Skeletal muscle satellite cell (primary cell): ENCODE measurements around the gene LEFTY2.

ENCODE experiments used
- H3K27me3 ChIP-seq: 2 replicates; pipeline ENCODE4 v1.7.0; 2013; ENCODE audit warnings: low read length; ENCODE audit not compliant: control insufficient read depth, insufficient read depth
- H3K36me3 ChIP-seq: 2 replicates; pipeline ENCODE4 v1.7.0; 2013; ENCODE audit warnings: mild to moderate bottlenecking, control low read depth, low read length; ENCODE audit not compliant: insufficient read depth
- H3K4me1 ChIP-seq: 2 replicates; pipeline ENCODE4 v1.7.0; 2013; ENCODE audit warnings: low read length; ENCODE audit not compliant: control insufficient read depth, insufficient read depth
- H3K4me2 ChIP-seq: 2 replicates; pipeline ENCODE4 v1.7.0; 2013; ENCODE audit warnings: mild to moderate bottlenecking, low read length
- H3K4me3 ChIP-seq: 2 replicates; pipeline ENCODE4 v1.7.0; 2013; ENCODE audit warnings: low read length
- H3K9ac ChIP-seq: 2 replicates; pipeline ENCODE4 v1.7.0; 2013; ENCODE audit warnings: mild to moderate bottlenecking, low read depth, low read length, moderate library complexity
- H3K9me3 ChIP-seq: replicated peaks from 2 replicates; pipeline ENCODE4 v1.7.0; 2013; ENCODE audit warnings: mild to moderate bottlenecking, control low read depth, low read length

LEFTY2 gene

GRCh38 chr1:225911191-225912130, 29.6 kb downstream of the LEFTY2 start:
- H3K4me2 ChIP-seq, result peak overlapping the region; percentile 58
- no peaks in the 10 kb centered on the region for H3K4me1 ChIP-seq
- H3K36me3 ChIP-seq, result peaks cover 2% of the 10 kb centered on the region
- no peaks in the 10 kb centered on the region for H3K27me3 ChIP-seq
- no peak overlapping the region for H3K4me3 ChIP-seq
- H3K9me3 ChIP-seq, result no peaks in the 10 kb centered on the region
- peak overlapping the region; percentile 45 for H3K9ac ChIP-seq

GRCh38 chr1:225909477-225909876, 31.5 kb downstream of the LEFTY2 start:
- Histone ChIP-seq H3K4me2 (no peak overlapping the region), H3K27me3 (no peaks in the 10 kb centered on the region), H3K4me1 (no peaks in the 10 kb centered on the region), H3K9ac (no peak overlapping the region), H3K4me3 (no peak overlapping the region), H3K9me3 (no peaks in the 10 kb centered on the region), H3K36me3 (no peaks in the 10 kb centered on the region)

- no peaks in the 10 kb centered on the region for H3K4me1 ChIP-seq
- H3K4me3 ChIP-seq, result no peak overlapping the region
- H3K27me3 ChIP-seq, result no peaks in the 10 kb centered on the region
- H3K4me2 ChIP-seq, result no peak overlapping the region
- no peaks in the 10 kb centered on the region for H3K9me3 ChIP-seq
- no peaks in the 10 kb centered on the region for H3K36me3 ChIP-seq
- H3K9ac ChIP-seq, result no peak overlapping the region
Measured at GRCh38 chr1:225908773-225909172, 32.2 kb downstream of the LEFTY2 start.

- H3K4me2 ChIP-seq, result no peak overlapping the region
- no peaks in the 10 kb centered on the region for H3K9me3 ChIP-seq
- H3K4me3 ChIP-seq, result no peak overlapping the region
- no peak overlapping the region for H3K9ac ChIP-seq
- no peaks in the 10 kb centered on the region for H3K27me3 ChIP-seq
- H3K36me3 ChIP-seq, result no peaks in the 10 kb centered on the region
- H3K4me1 ChIP-seq, result no peaks in the 10 kb centered on the region
Measured at GRCh38 chr1:225908013-225908640, 32.9 kb downstream of the LEFTY2 start.

- H3K4me2 ChIP-seq, result no peak overlapping the region
- no peaks in the 10 kb centered on the region for H3K4me1 ChIP-seq
- H3K36me3 ChIP-seq, result no peaks in the 10 kb centered on the region
- no peak overlapping the region for H3K9ac ChIP-seq
- no peaks in the 10 kb centered on the region for H3K9me3 ChIP-seq
- H3K27me3 ChIP-seq, result no peaks in the 10 kb centered on the region
- H3K4me3 ChIP-seq, result no peak overlapping the region
Measured at GRCh38 chr1:225907341-225907740, 33.7 kb downstream of the LEFTY2 start.

- no peak overlapping the region for H3K9ac ChIP-seq
- H3K36me3 ChIP-seq, result no peaks in the 10 kb centered on the region
- no peak overlapping the region for H3K4me3 ChIP-seq
- H3K4me2 ChIP-seq, result no peak overlapping the region
- H3K27me3 ChIP-seq, result no peaks in the 10 kb centered on the region
- no peaks in the 10 kb centered on the region for H3K4me1 ChIP-seq
- H3K9me3 ChIP-seq, result no peaks in the 10 kb centered on the region
Measured at GRCh38 chr1:225906467-225906866, 34.6 kb downstream of the LEFTY2 start.

GRCh38 chr1:225903623-225904022, 37.4 kb downstream of the LEFTY2 start:
- H3K4me1 ChIP-seq, result no peaks in the 10 kb centered on the region
- H3K4me2 ChIP-seq, result no peak overlapping the region
- no peak overlapping the region for H3K9ac ChIP-seq
- no peak overlapping the region for H3K4me3 ChIP-seq
- H3K9me3 ChIP-seq, result no peaks in the 10 kb centered on the region
- H3K27me3 ChIP-seq, result no peaks in the 10 kb centered on the region
- H3K36me3 ChIP-seq, result no peaks in the 10 kb centered on the region

- H3K9me3 ChIP-seq, result no peaks in the 10 kb centered on the region
- no peak overlapping the region for H3K9ac ChIP-seq
- H3K27me3 ChIP-seq, result no peaks in the 10 kb centered on the region
- H3K4me1 ChIP-seq, result no peaks in the 10 kb centered on the region
- H3K36me3 ChIP-seq, result no peaks in the 10 kb centered on the region
- no peak overlapping the region for H3K4me3 ChIP-seq
- no peak overlapping the region for H3K4me2 ChIP-seq
Measured at GRCh38 chr1:225899044-225899925, 41.7 kb downstream of the LEFTY2 start.

- Histone ChIP-seq H3K9me3 (no peaks in the 10 kb centered on the region), H3K36me3 (no peaks in the 10 kb centered on the region), H3K9ac (no peak overlapping the region)
Measured at GRCh38 chr1:225897595-225898514, 43.2 kb downstream of the LEFTY2 start.

GRCh38 chr1:225896937-225897549, 44.0 kb downstream of the LEFTY2 start:
- Histone ChIP-seq H3K4me2 (no peak overlapping the region), H3K9me3 (no peaks in the 10 kb centered on the region), H3K27me3 (no peaks in the 10 kb centered on the region), H3K9ac (no peak overlapping the region), H3K4me1 (no peaks in the 10 kb centered on the region), H3K4me3 (no peak overlapping the region), H3K36me3 (no peaks in the 10 kb centered on the region)

More at GRCh38 chr1:225897595-225898514, 43.2 kb downstream of the LEFTY2 start:
- H3K4me3 ChIP-seq, result no peak overlapping the region
- no peaks in the 10 kb centered on the region for H3K27me3 ChIP-seq
- H3K4me1 ChIP-seq, result no peaks in the 10 kb centered on the region
- H3K4me2 ChIP-seq, result no peak overlapping the region
